HL-60 (cell line): ENCODE measurements around the gene UBL3.

ENCODE experiments used
- DNase-seq, 2 experiments: peaks; one replicate each; pipeline ENCODE4 v3.0.0-alpha.2; 2010 to 2020; ENCODE audit warnings: low read depth in 1 of 2, low spot score in 1 of 2
- H3K27ac ChIP-seq: fragments of 250-450 bp; sonication (Bioruptor Pico); replicated peaks from 2 replicates; pipeline ENCODE4 v1.5.1; 2020; ENCODE audit warnings: mild to moderate bottlenecking, moderate library complexity
- H3K27me3 ChIP-seq: fragments of 250-450 bp; sonication (Bioruptor Pico); 2 replicates; pipeline ENCODE4 v1.5.1; 2021; ENCODE audit warnings: mild to moderate bottlenecking, moderate library complexity; ENCODE audit not compliant: insufficient read depth, poor library complexity, severe bottlenecking
- H3K4me3 ChIP-seq: replicated peaks from 2 replicates; pipeline ENCODE4 v1.5.1; 2011; ENCODE audit warnings: mild to moderate bottlenecking, control low read depth, low read length; ENCODE audit not compliant: insufficient read depth
- GABPA ChIP-seq: IDR thresholded peaks from 2 replicates; pipeline ENCODE4 v1.6.1; 2012; ENCODE audit warnings: low read depth
- POLR2AphosphoS5 ChIP-seq: IDR thresholded peaks from 2 replicates; pipeline ENCODE4 v1.6.1; 2012; ENCODE audit warnings: low read depth
- REST ChIP-seq: IDR thresholded peaks from 2 replicates; pipeline ENCODE4 v1.6.1; 2012; ENCODE audit warnings: low read depth; ENCODE audit not compliant: insufficient replicate concordance
- SPI1 ChIP-seq: IDR thresholded peaks from 2 replicates; pipeline ENCODE4 v1.6.1; 2012; ENCODE audit warnings: low read depth, mild to moderate bottlenecking, borderline replicate concordance
- TF ChIP-seq, protein P1 (sequence below): IDR thresholded peaks from one replicate; pipeline ENCODE4 v1.5.1; 2011; ENCODE audit warnings: low read length, control low read depth, inconsistent platforms; ENCODE audit not compliant: insufficient read depth

The UBL3 gene

DNA sequence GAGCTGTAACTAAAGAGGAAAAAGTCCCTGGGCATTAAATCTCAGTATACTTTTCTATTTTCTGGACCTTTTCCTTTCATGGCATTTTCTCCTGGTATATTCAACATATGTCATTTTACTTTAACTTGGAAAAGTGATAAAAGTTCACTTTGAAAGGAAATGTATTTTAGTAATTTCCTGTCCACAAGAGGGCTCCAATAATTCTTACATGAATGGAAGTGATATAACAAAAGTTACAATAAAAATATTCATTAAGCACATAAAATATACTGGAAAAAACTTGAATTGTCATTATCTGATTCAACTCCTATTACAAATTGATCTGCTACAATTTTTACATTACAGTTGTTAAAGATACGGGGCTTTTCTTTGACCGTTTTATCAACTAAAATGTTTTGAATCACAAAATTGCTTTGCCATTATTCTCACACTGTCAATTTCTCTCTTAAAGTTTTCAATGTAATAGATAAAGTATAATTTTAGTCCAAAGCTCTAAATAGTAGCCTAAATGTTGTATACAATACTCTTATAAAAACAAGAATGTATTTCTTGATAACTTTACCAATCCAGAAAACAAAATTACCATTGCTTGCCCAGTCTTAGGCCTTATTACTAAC is 4.9 kb downstream of the UBL3 start:
- no peak overlapping the region for H3K27ac ChIP-seq
- no peak for DNase-seq
- no peak overlapping the region for H3K4me3 ChIP-seq
- TF ChIP-seq GABPA, result no peak
- TF ChIP-seq REST, result no peak
- TF ChIP-seq, protein P1, sequence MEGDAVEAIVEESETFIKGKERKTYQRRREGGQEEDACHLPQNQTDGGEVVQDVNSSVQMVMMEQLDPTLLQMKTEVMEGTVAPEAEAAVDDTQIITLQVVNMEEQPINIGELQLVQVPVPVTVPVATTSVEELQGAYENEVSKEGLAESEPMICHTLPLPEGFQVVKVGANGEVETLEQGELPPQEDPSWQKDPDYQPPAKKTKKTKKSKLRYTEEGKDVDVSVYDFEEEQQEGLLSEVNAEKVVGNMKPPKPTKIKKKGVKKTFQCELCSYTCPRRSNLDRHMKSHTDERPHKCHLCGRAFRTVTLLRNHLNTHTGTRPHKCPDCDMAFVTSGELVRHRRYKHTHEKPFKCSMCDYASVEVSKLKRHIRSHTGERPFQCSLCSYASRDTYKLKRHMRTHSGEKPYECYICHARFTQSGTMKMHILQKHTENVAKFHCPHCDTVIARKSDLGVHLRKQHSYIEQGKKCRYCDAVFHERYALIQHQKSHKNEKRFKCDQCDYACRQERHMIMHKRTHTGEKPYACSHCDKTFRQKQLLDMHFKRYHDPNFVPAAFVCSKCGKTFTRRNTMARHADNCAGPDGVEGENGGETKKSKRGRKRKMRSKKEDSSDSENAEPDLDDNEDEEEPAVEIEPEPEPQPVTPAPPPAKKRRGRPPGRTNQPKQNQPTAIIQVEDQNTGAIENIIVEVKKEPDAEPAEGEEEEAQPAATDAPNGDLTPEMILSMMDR, result no peak
- TF ChIP-seq SPI1, result no peak
- no peak for TF ChIP-seq POLR2AphosphoS5
- no peaks in the 10 kb centered on the region for H3K27me3 ChIP-seq

DNA sequence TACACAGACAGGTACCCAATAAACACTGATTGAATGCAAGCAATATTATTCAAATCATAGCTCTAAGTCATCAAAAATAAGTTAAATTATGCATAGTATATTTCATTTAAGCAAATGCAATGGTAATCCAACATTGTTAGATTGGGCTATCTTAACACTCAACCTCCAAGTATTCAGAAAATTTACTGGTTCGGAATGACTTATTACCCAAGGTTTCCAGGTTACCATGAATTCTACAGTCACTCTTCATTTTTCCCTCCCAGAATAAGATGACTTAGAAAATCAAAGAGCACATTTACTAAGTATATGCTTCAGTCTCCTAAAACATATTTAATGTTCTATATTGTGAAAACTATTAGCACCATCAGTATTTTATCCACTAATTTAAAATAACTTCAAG is 6.0 kb downstream of the UBL3 start:
- Histone ChIP-seq H3K27me3 (no peaks in the 10 kb centered on the region), H3K27ac (no peak overlapping the region), H3K4me3 (no peak overlapping the region)
- TF ChIP-seq GABPA (no peak), REST (no peak)
- DNase-seq, result no peak

DNA sequence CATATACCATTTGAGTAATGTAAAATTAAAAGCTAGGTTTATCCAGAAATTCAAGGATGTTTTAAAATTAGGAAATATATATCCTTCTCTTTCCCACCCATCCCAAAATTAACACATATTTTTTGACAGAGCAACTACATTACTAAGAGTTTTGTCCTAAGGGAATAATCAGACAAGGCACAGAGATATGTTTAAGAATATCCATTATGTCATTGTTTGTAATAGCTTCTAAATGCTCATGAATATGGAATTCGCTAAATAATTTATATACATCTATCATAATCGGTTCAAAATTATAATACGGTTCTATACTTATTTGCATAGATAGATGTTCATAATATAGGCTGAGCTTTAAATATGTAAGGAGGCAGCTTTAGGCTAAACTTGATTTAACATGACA is 9.8 kb downstream of the UBL3 start:
- TF ChIP-seq GABPA, result no peak
- no peak for TF ChIP-seq REST
- TF ChIP-seq POLR2AphosphoS5, result no peak
- TF ChIP-seq, protein P1, result no peak
- TF ChIP-seq SPI1, result no peak
- no peak for DNase-seq
- H3K4me3 ChIP-seq, result no peak overlapping the region
- no peak overlapping the region for H3K27ac ChIP-seq
- no peaks in the 10 kb centered on the region for H3K27me3 ChIP-seq
